ENCODE results near the gene POPDC2.

DNA sequence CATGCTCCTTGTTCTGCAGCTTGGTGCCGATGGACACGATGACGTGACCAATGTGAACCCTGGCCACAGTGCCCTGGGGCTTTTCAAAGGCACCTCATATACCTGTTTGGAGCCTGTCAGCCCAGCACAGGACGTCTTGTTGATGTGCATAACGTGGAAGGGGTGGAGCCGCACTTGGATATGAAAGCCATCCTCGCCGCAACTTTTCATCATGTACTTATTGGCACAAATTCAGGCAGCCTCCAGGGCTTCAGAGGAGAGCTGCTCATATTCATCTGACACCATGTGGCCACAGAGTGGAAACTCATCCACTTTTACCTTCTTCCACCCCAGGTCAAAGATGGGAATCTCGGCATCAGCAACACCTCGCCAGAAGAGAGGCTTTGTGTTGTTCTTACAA lies 24.7 kb downstream of the POPDC2 start:
- TF ChIP-seq, protein P1, sequence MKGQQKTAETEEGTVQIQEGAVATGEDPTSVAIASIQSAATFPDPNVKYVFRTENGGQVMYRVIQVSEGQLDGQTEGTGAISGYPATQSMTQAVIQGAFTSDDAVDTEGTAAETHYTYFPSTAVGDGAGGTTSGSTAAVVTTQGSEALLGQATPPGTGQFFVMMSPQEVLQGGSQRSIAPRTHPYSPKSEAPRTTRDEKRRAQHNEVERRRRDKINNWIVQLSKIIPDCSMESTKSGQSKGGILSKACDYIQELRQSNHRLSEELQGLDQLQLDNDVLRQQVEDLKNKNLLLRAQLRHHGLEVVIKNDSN (CRISPR knock-in tag; IDR thresholded peaks at IDR 0.05): no peak
- TF ChIP-seq, protein P2, sequence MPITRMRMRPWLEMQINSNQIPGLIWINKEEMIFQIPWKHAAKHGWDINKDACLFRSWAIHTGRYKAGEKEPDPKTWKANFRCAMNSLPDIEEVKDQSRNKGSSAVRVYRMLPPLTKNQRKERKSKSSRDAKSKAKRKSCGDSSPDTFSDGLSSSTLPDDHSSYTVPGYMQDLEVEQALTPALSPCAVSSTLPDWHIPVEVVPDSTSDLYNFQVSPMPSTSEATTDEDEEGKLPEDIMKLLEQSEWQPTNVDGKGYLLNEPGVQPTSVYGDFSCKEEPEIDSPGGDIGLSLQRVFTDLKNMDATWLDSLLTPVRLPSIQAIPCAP (CRISPR knock-in tag; IDR thresholded peaks at IDR 0.05): no peak
- TF ChIP-seq, protein P3, sequence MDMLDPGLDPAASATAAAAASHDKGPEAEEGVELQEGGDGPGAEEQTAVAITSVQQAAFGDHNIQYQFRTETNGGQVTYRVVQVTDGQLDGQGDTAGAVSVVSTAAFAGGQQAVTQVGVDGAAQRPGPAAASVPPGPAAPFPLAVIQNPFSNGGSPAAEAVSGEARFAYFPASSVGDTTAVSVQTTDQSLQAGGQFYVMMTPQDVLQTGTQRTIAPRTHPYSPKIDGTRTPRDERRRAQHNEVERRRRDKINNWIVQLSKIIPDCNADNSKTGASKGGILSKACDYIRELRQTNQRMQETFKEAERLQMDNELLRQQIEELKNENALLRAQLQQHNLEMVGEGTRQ (CRISPR knock-in tag; IDR thresholded peaks at IDR 0.05): no peak
- TF ChIP-seq ZNF219 (CRISPR knock-in tag; IDR thresholded peaks at IDR 0.05; ENCODE audit: borderline replicate concordance) (no peak), OVOL2 (CRISPR knock-in tag; IDR thresholded peaks at IDR 0.05; ENCODE audit: borderline replicate concordance) (no peak), KAT7 (CRISPR knock-in tag; IDR thresholded peaks at IDR 0.05; ENCODE audit: borderline replicate concordance) (no peak), CREM (CRISPR knock-in tag; IDR thresholded peaks at IDR 0.05) (no peak), ELF4 (CRISPR knock-in tag; IDR thresholded peaks at IDR 0.05; ENCODE audit: low read depth) (no peak), GTF2I (CRISPR knock-in tag; conservative IDR thresholded peaks at IDR 0.05) (no peak), ZNF263 (CRISPR knock-in tag; IDR thresholded peaks at IDR 0.05; ENCODE audit: low read depth) (no peak)
- TF ChIP-seq, protein P4, sequence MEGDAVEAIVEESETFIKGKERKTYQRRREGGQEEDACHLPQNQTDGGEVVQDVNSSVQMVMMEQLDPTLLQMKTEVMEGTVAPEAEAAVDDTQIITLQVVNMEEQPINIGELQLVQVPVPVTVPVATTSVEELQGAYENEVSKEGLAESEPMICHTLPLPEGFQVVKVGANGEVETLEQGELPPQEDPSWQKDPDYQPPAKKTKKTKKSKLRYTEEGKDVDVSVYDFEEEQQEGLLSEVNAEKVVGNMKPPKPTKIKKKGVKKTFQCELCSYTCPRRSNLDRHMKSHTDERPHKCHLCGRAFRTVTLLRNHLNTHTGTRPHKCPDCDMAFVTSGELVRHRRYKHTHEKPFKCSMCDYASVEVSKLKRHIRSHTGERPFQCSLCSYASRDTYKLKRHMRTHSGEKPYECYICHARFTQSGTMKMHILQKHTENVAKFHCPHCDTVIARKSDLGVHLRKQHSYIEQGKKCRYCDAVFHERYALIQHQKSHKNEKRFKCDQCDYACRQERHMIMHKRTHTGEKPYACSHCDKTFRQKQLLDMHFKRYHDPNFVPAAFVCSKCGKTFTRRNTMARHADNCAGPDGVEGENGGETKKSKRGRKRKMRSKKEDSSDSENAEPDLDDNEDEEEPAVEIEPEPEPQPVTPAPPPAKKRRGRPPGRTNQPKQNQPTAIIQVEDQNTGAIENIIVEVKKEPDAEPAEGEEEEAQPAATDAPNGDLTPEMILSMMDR (IDR thresholded peaks at IDR 0.05): no peak
- TF ChIP-seq, protein P5, sequence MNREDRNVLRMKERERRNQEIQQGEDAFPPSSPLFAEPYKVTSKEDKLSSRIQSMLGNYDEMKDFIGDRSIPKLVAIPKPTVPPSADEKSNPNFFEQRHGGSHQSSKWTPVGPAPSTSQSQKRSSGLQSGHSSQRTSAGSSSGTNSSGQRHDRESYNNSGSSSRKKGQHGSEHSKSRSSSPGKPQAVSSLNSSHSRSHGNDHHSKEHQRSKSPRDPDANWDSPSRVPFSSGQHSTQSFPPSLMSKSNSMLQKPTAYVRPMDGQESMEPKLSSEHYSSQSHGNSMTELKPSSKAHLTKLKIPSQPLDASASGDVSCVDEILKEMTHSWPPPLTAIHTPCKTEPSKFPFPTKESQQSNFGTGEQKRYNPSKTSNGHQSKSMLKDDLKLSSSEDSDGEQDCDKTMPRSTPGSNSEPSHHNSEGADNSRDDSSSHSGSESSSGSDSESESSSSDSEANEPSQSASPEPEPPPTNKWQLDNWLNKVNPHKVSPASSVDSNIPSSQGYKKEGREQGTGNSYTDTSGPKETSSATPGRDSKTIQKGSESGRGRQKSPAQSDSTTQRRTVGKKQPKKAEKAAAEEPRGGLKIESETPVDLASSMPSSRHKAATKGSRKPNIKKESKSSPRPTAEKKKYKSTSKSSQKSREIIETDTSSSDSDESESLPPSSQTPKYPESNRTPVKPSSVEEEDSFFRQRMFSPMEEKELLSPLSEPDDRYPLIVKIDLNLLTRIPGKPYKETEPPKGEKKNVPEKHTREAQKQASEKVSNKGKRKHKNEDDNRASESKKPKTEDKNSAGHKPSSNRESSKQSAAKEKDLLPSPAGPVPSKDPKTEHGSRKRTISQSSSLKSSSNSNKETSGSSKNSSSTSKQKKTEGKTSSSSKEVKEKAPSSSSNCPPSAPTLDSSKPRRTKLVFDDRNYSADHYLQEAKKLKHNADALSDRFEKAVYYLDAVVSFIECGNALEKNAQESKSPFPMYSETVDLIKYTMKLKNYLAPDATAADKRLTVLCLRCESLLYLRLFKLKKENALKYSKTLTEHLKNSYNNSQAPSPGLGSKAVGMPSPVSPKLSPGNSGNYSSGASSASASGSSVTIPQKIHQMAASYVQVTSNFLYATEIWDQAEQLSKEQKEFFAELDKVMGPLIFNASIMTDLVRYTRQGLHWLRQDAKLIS (CRISPR knock-in tag; IDR thresholded peaks at IDR 0.05; ENCODE audit: borderline replicate concordance): no peak
- TF ChIP-seq, protein P6, sequence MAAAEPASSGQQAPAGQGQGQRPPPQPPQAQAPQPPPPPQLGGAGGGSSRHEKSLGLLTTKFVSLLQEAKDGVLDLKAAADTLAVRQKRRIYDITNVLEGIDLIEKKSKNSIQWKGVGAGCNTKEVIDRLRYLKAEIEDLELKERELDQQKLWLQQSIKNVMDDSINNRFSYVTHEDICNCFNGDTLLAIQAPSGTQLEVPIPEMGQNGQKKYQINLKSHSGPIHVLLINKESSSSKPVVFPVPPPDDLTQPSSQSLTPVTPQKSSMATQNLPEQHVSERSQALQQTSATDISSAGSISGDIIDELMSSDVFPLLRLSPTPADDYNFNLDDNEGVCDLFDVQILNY (CRISPR knock-in tag; IDR thresholded peaks at IDR 0.05): no peak
